ENCODE results near the gene OTOGL. TPM values are rescaled to one million over a fixed set of nuclear protein-coding genes. Genes with fewer than 3 reads are reported as not detected.
"Not testable (repeated sequence)": the region's sequence is repeated elsewhere in the genome, so short reads cannot be mapped to it uniquely, and the experiment has no call there.

The OTOGL gene
- total RNA-seq, 2 donors from 2014 or later, result 0.59 to 0.74 TPM

- no peaks in the 10 kb centered on the region for H3K36me3 ChIP-seq
- H3K4me3 ChIP-seq, result no peak overlapping the region
- H3K4me1 ChIP-seq (replicated peaks), result no peaks in the 10 kb centered on the region
- no peak for DNase-seq (ENCODE audit: low spot score)
- intact Hi-C loops (cut with DNase I), result no loop called here
- H3K27ac ChIP-seq, result no peak overlapping the region
- no peaks in the 10 kb centered on the region for H3K27me3 ChIP-seq (replicated peaks; ENCODE audit: insufficient read depth)
- TF ChIP-seq POLR2AphosphoS5 (IDR thresholded peaks at IDR 0.05) (no peak), POLR2A (IDR thresholded peaks at IDR 0.05) (no peak)
- TF ChIP-seq, protein P1, sequence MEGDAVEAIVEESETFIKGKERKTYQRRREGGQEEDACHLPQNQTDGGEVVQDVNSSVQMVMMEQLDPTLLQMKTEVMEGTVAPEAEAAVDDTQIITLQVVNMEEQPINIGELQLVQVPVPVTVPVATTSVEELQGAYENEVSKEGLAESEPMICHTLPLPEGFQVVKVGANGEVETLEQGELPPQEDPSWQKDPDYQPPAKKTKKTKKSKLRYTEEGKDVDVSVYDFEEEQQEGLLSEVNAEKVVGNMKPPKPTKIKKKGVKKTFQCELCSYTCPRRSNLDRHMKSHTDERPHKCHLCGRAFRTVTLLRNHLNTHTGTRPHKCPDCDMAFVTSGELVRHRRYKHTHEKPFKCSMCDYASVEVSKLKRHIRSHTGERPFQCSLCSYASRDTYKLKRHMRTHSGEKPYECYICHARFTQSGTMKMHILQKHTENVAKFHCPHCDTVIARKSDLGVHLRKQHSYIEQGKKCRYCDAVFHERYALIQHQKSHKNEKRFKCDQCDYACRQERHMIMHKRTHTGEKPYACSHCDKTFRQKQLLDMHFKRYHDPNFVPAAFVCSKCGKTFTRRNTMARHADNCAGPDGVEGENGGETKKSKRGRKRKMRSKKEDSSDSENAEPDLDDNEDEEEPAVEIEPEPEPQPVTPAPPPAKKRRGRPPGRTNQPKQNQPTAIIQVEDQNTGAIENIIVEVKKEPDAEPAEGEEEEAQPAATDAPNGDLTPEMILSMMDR (IDR thresholded peaks at IDR 0.05), result no peak
- H3K9me3 ChIP-seq, result no peaks in the 10 kb centered on the region
Observed at GRCh38 chr12:80129895-80130530, 30.7 kb downstream of the OTOGL start.

- no peak overlapping the region for H3K27ac ChIP-seq
- no peak for DNase-seq (ENCODE audit: low spot score)
- H3K9me3 ChIP-seq, result no peaks in the 10 kb centered on the region
- H3K27me3 ChIP-seq (replicated peaks; ENCODE audit: insufficient read depth), result no peaks in the 10 kb centered on the region
- H3K4me3 ChIP-seq, result no peak overlapping the region
- no peaks in the 10 kb centered on the region for H3K36me3 ChIP-seq
- intact Hi-C loops (cut with DNase I), result no loop called here
- TF ChIP-seq POLR2AphosphoS5 (IDR thresholded peaks at IDR 0.05), result no peak
- TF ChIP-seq, protein P1 (IDR thresholded peaks at IDR 0.05), result no peak
- TF ChIP-seq POLR2A (IDR thresholded peaks at IDR 0.05), result no peak
- no peaks in the 10 kb centered on the region for H3K4me1 ChIP-seq (replicated peaks)
- WGBS, result 97% methylated on average over 3 of the region's 3 CpGs
Observed at GRCh38 chr12:80135624-80136023, 36.3 kb downstream of the OTOGL start.

GRCh38 chr12:80140005-80140404, 40.7 kb downstream of the OTOGL start:
- H3K9me3 ChIP-seq, result no peaks in the 10 kb centered on the region
- WGBS, result 79% methylated on average over 4 of the region's 4 CpGs
- intact Hi-C loops (cut with DNase I), result no loop called here
- no peak for TF ChIP-seq POLR2A (IDR thresholded peaks at IDR 0.05)
- TF ChIP-seq POLR2AphosphoS5 (IDR thresholded peaks at IDR 0.05), result no peak
- TF ChIP-seq, protein P1 (IDR thresholded peaks at IDR 0.05), result no peak
- H3K4me1 ChIP-seq (replicated peaks), result no peaks in the 10 kb centered on the region
- H3K36me3 ChIP-seq, result no peaks in the 10 kb centered on the region
- H3K4me3 ChIP-seq, result no peak overlapping the region
- DNase-seq (ENCODE audit: low spot score), result no peak
- H3K27ac ChIP-seq, result no peak overlapping the region
- no peaks in the 10 kb centered on the region for H3K27me3 ChIP-seq (replicated peaks; ENCODE audit: insufficient read depth)

DNA sequence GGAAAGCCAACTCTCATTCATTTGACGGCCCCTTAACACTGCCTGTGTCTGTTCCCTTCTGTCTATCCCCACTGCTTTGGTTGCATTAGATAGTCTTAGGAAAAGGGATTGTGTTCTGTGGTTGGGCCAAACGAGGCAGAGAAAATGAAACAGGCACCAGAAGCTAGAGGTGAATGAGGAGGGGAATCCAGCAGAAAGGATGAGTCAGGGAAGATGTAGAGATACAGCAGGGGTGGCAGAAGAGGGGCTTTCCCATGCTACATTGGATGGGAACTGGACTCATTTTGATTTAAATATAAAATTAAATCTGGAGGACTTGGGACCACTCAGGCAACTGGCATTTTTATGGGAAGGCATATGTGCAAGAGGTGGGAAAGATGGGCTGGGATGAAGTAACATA, 43.3 kb downstream of the OTOGL start:
- WGBS, result 66% methylated on average over 2 of the region's 2 CpGs
- H3K4me1 ChIP-seq (replicated peaks), result no peaks in the 10 kb centered on the region
- no peak for TF ChIP-seq POLR2A (IDR thresholded peaks at IDR 0.05)
- TF ChIP-seq, protein P1 (IDR thresholded peaks at IDR 0.05), result no peak
- TF ChIP-seq POLR2AphosphoS5 (IDR thresholded peaks at IDR 0.05), result no peak
- intact Hi-C loops (cut with DNase I), result no loop called here
- no peaks in the 10 kb centered on the region for H3K9me3 ChIP-seq
- H3K4me3 ChIP-seq, result no peak overlapping the region
- no peaks in the 10 kb centered on the region for H3K36me3 ChIP-seq
- no peaks in the 10 kb centered on the region for H3K27me3 ChIP-seq (replicated peaks; ENCODE audit: insufficient read depth)
- no peak for DNase-seq (ENCODE audit: low spot score)
- no peak overlapping the region for H3K27ac ChIP-seq

- no peaks in the 10 kb centered on the region for H3K4me1 ChIP-seq (replicated peaks)
- no peaks in the 10 kb centered on the region for H3K36me3 ChIP-seq
- no peaks in the 10 kb centered on the region for H3K27me3 ChIP-seq (replicated peaks; ENCODE audit: insufficient read depth)
- no peak overlapping the region for H3K27ac ChIP-seq
- no peaks in the 10 kb centered on the region for H3K9me3 ChIP-seq
- H3K4me3 ChIP-seq, result no peak overlapping the region
- WGBS, result 81% methylated on average over 4 of the region's 4 CpGs
- DNase-seq (ENCODE audit: low spot score), result no peak
- TF ChIP-seq POLR2AphosphoS5 (IDR thresholded peaks at IDR 0.05) (no peak), POLR2A (IDR thresholded peaks at IDR 0.05) (no peak)
- TF ChIP-seq, protein P1 (IDR thresholded peaks at IDR 0.05), result no peak
- intact Hi-C loops (cut with DNase I), result no loop called here
Observed at GRCh38 chr12:80143537-80143936, 44.2 kb downstream of the OTOGL start.

- H3K4me3 ChIP-seq; H3K27ac ChIP-seq; DNase-seq (ENCODE audit: low spot score); H3K27me3 ChIP-seq (replicated peaks; ENCODE audit: insufficient read depth); H3K4me1 ChIP-seq (replicated peaks); H3K9me3 ChIP-seq; intact Hi-C loops (cut with DNase I); H3K36me3 ChIP-seq: not testable (repeated sequence)
- WGBS, result 84% methylated on average over 25 of the region's 26 CpGs
Observed at GRCh38 chr12:80149547-80150313, 50.4 kb downstream of the OTOGL start.
